SK-N-SH (cell line): Measurements from ENCODE around the gene TMEM138. TPM values are rescaled to one million over a fixed set of nuclear protein-coding genes. Genes with fewer than 3 reads are reported as not detected.

ENCODE experiments used
- CTCF ChIA-PET: fragments of 300-600, 350-600 bp; formaldehyde crosslinking; extraction: SDS; loops from one replicate; lab custom pipeline; 2021; lab: Yijun Ruan, JAX
- POLR2A ChIA-PET: fragments of 350-600 bp; sonication (Branson Sonifier 250); formaldehyde crosslinking; extraction: SDS; loops from one replicate; lab custom pipeline; 2020; ENCODE audit warnings: antibody characterized with exemption, inconsistent platforms; lab: Yijun Ruan, JAX
- DNase-seq: peaks from one replicate; pipeline ENCODE4 v3.0.0; 2012
- H2AFZ ChIP-seq: fragments of 200-600 bp; sonication (generic); 2 replicates; pipeline ENCODE4 v1.8.1; 2016; ENCODE audit warnings: antibody characterized with exemption, mild to moderate bottlenecking, low read depth
- H3F3A ChIP-seq: fragments of 200-600 bp; sonication (generic); replicated peaks from 2 replicates; pipeline ENCODE3; 2016; ENCODE audit warnings: antibody characterized with exemption, mild to moderate bottlenecking; ENCODE audit not compliant: insufficient read depth
- H3K27ac ChIP-seq, 2 experiments: fragments of 200-500 bp in 1 of 2; fragments of 200-600 bp in 1 of 2; sonication (Bioruptor generic) in 1 of 2; sonication (generic), shearing (Covaris generic) in 1 of 2; 2 replicates each; pipeline versions ENCODE4 v1.5.1 to v1.6.1; 2014 to 2016; ENCODE audit warnings: low read depth in 2 of 2, inconsistent platforms in 1 of 2, low read length in 1 of 2, mild to moderate bottlenecking in 1 of 2, mixed read lengths in 1 of 2
- H3K27me3 ChIP-seq: fragments of 200-600 bp; sonication (generic), shearing (Covaris generic); 2 replicates; pipeline ENCODE4 v1.6.1; 2016; ENCODE audit warnings: mixed run types; ENCODE audit not compliant: insufficient read depth
- H3K36me3 ChIP-seq, 2 experiments: fragments of 200-500 bp in 1 of 2; fragments of 200-600 bp in 1 of 2; sonication (Bioruptor generic) in 1 of 2; sonication (generic) in 1 of 2; replicated peaks in 1 of 2; 2 replicates each; pipeline versions ENCODE3 to v1.5.1; 2014 to 2016; ENCODE audit warnings: low read length in 1 of 2, mild to moderate bottlenecking in 1 of 2; ENCODE audit not compliant: insufficient read depth in 2 of 2, control insufficient read depth in 1 of 2
- H3K4me1 ChIP-seq, 2 experiments: fragments of 200-500 bp in 1 of 2; fragments of 200-600 bp in 1 of 2; sonication (Bioruptor generic) in 1 of 2; sonication (generic), shearing (Covaris generic) in 1 of 2; 2 replicates each; pipeline versions ENCODE4 v1.5.1 to v1.6.1; 2014 to 2016; ENCODE audit warnings: low read depth in 1 of 2, low read length in 1 of 2, mixed run types in 1 of 2; ENCODE audit not compliant: insufficient read depth in 2 of 2, control insufficient read depth in 1 of 2
- H3K4me2 ChIP-seq: fragments of 200-600 bp; sonication (generic), shearing (Covaris generic); 2 replicates; pipeline ENCODE4 v1.6.1; 2017; ENCODE audit warnings: mixed run types
- H3K4me3 ChIP-seq, 2 experiments: fragments of 200-500 bp in 1 of 2; fragments of 200-600 bp in 1 of 2; sonication (Bioruptor generic) in 1 of 2; sonication (generic), shearing (Covaris generic) in 1 of 2; 2 replicates each; pipeline versions ENCODE4 v1.5.1 to v1.8.1; 2014 to 2016; ENCODE audit warnings: low read depth in 2 of 2, inconsistent platforms in 1 of 2, low read length in 1 of 2, mild to moderate bottlenecking in 1 of 2, mixed read lengths in 1 of 2, moderate library complexity in 1 of 2
- H3K79me2 ChIP-seq: fragments of 200-600 bp; sonication (generic); 2 replicates; pipeline ENCODE4 v1.8.1; 2017; ENCODE audit warnings: mild to moderate bottlenecking; ENCODE audit not compliant: insufficient read depth
- H3K9ac ChIP-seq: fragments of 200-600 bp; sonication (generic); 2 replicates; pipeline ENCODE4 v1.6.1; 2017; ENCODE audit warnings: mixed run types
- H3K9me2 ChIP-seq: fragments of 200-600 bp; sonication (generic); 2 replicates; pipeline ENCODE4 v1.6.1; 2017; ENCODE audit warnings: mixed run types
- H3K9me3 ChIP-seq: fragments of 200-600 bp; sonication (generic); 2 replicates; pipeline ENCODE4 v1.6.1; 2017; ENCODE audit warnings: mixed run types, mild to moderate bottlenecking, moderate library complexity
- H4K20me1 ChIP-seq: fragments of 200-600 bp; sonication (generic); 2 replicates; pipeline ENCODE4 v1.6.1; 2017; ENCODE audit warnings: mild to moderate bottlenecking, mixed run types; ENCODE audit not compliant: insufficient read depth
- ELF1 ChIP-seq: IDR thresholded peaks from 2 replicates; pipeline ENCODE4 v1.4.0; 2012
- EP300 ChIP-seq, 2 experiments: IDR thresholded peaks; 2 replicates each; pipeline versions ENCODE4 v1.4.0 to v1.6.1; 2012; ENCODE audit warnings: borderline replicate concordance in 1 of 2, low read depth in 1 of 2, low read length in 1 of 2
- EZH2phosphoT487 ChIP-seq: fragments of 200-600 bp; sonication (generic); IDR thresholded peaks from 2 replicates; pipeline ENCODE4 v1.6.1; 2017; ENCODE audit warnings: low read depth, mixed run types, mild to moderate bottlenecking, antibody characterized with exemption, moderate library complexity, borderline replicate concordance
- FOXM1 ChIP-seq: IDR thresholded peaks from 2 replicates; pipeline ENCODE4 v1.4.0; 2012; ENCODE audit warnings: low read depth, mild to moderate bottlenecking
- MEF2A ChIP-seq: IDR thresholded peaks from 2 replicates; pipeline ENCODE4 v1.4.0; 2012; ENCODE audit warnings: low read depth, borderline replicate concordance
- NFIC ChIP-seq: IDR thresholded peaks from 2 replicates; pipeline ENCODE4 v1.4.0; 2012; ENCODE audit warnings: borderline replicate concordance
- POLR2AphosphoS5 ChIP-seq: IDR thresholded peaks from 2 replicates; pipeline ENCODE4 v1.6.1; 2012; ENCODE audit warnings: low read depth, low read length
- RCOR1 ChIP-seq: fragments of 150-350 bp; IDR thresholded peaks from 2 replicates; pipeline ENCODE4 v1.6.1; 2017; ENCODE audit warnings: antibody characterized with exemption, low read length
- RFX5 ChIP-seq: IDR thresholded peaks from 2 replicates; pipeline ENCODE4 v1.6.1; 2012; ENCODE audit warnings: mild to moderate bottlenecking, improper control_type of control experiment, low read length
- RXRA ChIP-seq: IDR thresholded peaks from 2 replicates; pipeline ENCODE4 v1.4.0; 2012; ENCODE audit warnings: low read depth, mild to moderate bottlenecking, borderline replicate concordance
- TAF1 ChIP-seq: IDR thresholded peaks from 2 replicates; pipeline ENCODE4 v1.6.1; 2012; ENCODE audit warnings: low read depth, mild to moderate bottlenecking, low read length, moderate library complexity, borderline replicate concordance
- TCF12 ChIP-seq: IDR thresholded peaks from 2 replicates; pipeline ENCODE4 v1.4.0; 2012
- TEAD4 ChIP-seq: IDR thresholded peaks from 2 replicates; pipeline ENCODE4 v1.4.0; 2012; ENCODE audit warnings: mild to moderate bottlenecking, borderline replicate concordance; ENCODE audit not compliant: insufficient read depth
- YY1 ChIP-seq: IDR thresholded peaks from 2 replicates; pipeline ENCODE4 v1.4.0; 2012; ENCODE audit warnings: low read depth, mild to moderate bottlenecking
- WGBS: methylation state at CpG from one replicate; pipeline ENCODE4 v1.1.6; 2017; ENCODE audit warnings: low lambda C conversion rate; 5-methylcytosine and 5-hydroxymethylcytosine counted together
- polyA plus RNA-seq, 3 experiments: library from polyadenylated mRNA; depleted of rRNA; stranded (reverse); fragments of >200 nt; gene quantifications; 2 replicates each; pipeline ENCODE4 v1.2.3, GENCODE V29; 2012
- TF ChIP-seq, protein P1 (sequence below): IDR thresholded peaks from 2 replicates; pipeline ENCODE4 v1.4.0; 2012; ENCODE audit warnings: low read depth
- TF ChIP-seq, protein P2 (sequence below): IDR thresholded peaks from 2 replicates; pipeline ENCODE4 v1.6.1; 2012; ENCODE audit warnings: mild to moderate bottlenecking, low read depth, low read length, moderate library complexity
- TF ChIP-seq, protein P3 (sequence below): IDR thresholded peaks from 2 replicates; pipeline ENCODE4 v1.4.0; 2012; ENCODE audit warnings: low read depth, borderline replicate concordance
- TF ChIP-seq, protein P4 (sequence below): fragments of 150-350 bp; IDR thresholded peaks from 2 replicates; pipeline ENCODE4 v1.6.1; 2016; ENCODE audit warnings: mild to moderate bottlenecking, low read depth, low read length
- TF ChIP-seq, protein P5 (sequence below): fragments of 150-350 bp; IDR thresholded peaks from 2 replicates; pipeline ENCODE4 v1.6.1; 2017; ENCODE audit warnings: antibody characterized with exemption, low read length, low read depth, borderline replicate concordance

The TMEM138 gene
- polyA plus RNA-seq, 1 of the 3 experiments (the other 2 are of a cell fraction): 82.2 TPM

DNA sequence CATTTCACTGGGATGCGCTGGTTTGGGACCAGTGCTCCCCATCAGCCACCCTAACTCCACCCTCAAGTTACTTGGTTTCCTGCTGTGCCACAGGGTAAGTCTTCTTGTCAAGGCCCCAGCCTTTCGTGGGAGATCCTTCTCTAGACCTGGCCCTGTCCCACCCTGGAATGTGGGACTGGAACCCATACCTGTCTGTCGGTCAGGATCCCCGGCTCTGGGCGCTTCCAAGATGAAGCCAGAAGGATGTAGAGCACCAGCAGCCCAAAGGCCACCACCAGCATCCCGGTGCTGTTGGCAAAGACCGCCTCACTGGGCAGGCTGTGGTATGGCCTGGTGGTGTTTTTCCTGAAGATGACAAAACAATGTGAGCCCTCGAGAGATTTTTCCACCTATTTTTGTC is 11.4 kb upstream of the TMEM138 start:
- Histone ChIP-seq H3K36me3 (peaks cover 2 to 43% of the 10 kb centered on the region in 2 experiments), H3F3A (no peaks in the 10 kb centered on the region), H4K20me1 (no peaks in the 10 kb centered on the region), H3K27me3 (no peaks in the 10 kb centered on the region), H3K4me2 (no peak overlapping the region), H3K4me1 (peaks cover 0 to 14% of the 10 kb centered on the region in 2 experiments; a peak in 1 of 4 replicates), H3K9ac (no peak overlapping the region), H3K9me3 (no peaks in the 10 kb centered on the region), H3K27ac (no peak overlapping the region; a peak in 1 of 4 replicates), H3K9me2 (no peaks in the 10 kb centered on the region), H3K79me2 (no peaks in the 10 kb centered on the region), H2AFZ (no peak overlapping the region), H3K4me3 (no peak overlapping the region)
- POLR2A ChIA-PET: no interaction called here
- DNase-seq: no peak
- CTCF ChIA-PET: interaction anchor here (1.3 kb wide), 1 partner anchor 35 kb away, joined by 8 read pairs; no protein-coding TSS in a partner anchor
- TF ChIP-seq EP300 (IDR thresholded peaks at IDR 0.05; ENCODE audit: borderline replicate concordance in 1 of 2, low read depth in 1 of 2, low read length in 1 of 2) (no peak), POLR2AphosphoS5 (no peak), TEAD4 (no peak), YY1 (no peak), RXRA (no peak), NFIC (no peak)
- TF ChIP-seq, protein P1, sequence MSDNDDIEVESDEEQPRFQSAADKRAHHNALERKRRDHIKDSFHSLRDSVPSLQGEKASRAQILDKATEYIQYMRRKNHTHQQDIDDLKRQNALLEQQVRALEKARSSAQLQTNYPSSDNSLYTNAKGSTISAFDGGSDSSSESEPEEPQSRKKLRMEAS: no peak
- WGBS: 93% methylated on average over 6 of the region's 8 CpGs

DNA sequence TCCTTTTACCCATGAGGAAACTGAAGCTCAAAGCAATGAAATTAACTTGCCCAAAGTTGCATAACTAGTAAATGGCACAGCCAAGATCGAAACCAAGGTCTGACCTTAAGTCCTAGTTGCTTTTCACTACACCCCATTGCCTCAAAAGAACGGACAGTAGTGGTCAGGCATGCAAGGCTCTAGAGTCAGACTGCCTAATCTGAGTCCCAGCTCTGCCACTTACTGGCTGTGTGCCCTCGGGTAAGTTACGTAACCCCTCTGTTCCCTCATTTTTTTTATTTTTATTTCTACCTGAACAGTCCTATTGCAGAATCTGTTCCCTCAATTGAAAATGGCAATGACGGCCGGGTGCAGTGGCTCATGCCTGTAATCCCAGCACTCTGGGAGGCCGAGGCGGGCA is 10.1 kb upstream of the TMEM138 start:
- no peak overlapping the region for H3K9ac ChIP-seq
- 83% methylated on average over 8 of the region's 8 CpGs for WGBS
- CTCF ChIA-PET: interaction anchor here (0.7 to 1.9 kb wide), 3 partner anchors 10 to 33 kb away, joined by 3 to 8 read pairs (median 6); partner anchors contain the start of genes CYB561A3 and TMEM138
- H3K27ac ChIP-seq: no peak overlapping the region
- no peak for DNase-seq
- no peaks in the 10 kb centered on the region for H3K9me3 ChIP-seq
- H3K4me2 ChIP-seq: no peak overlapping the region
- H3K4me3 ChIP-seq: no peak overlapping the region
- peaks cover 0 to 3% of the 10 kb centered on the region in 2 experiments; a peak in 1 of 4 replicates for H3K4me1 ChIP-seq
- no peaks in the 10 kb centered on the region for H4K20me1 ChIP-seq
- no peaks in the 10 kb centered on the region for H3K79me2 ChIP-seq
- no peaks in the 10 kb centered on the region for H3F3A ChIP-seq
- H3K27me3 ChIP-seq: no peaks in the 10 kb centered on the region
- H3K36me3 ChIP-seq: peaks cover 5 to 36% of the 10 kb centered on the region in 2 experiments
- H3K9me2 ChIP-seq: no peaks in the 10 kb centered on the region
- H2AFZ ChIP-seq: no peak overlapping the region
- POLR2A ChIA-PET: interaction anchor here (0.6 to 1.2 kb wide), 2 partner anchors 19 to 170 kb away, joined by 3 to 4 read pairs; no protein-coding TSS in a partner anchor
- TF ChIP-seq, protein P2, sequence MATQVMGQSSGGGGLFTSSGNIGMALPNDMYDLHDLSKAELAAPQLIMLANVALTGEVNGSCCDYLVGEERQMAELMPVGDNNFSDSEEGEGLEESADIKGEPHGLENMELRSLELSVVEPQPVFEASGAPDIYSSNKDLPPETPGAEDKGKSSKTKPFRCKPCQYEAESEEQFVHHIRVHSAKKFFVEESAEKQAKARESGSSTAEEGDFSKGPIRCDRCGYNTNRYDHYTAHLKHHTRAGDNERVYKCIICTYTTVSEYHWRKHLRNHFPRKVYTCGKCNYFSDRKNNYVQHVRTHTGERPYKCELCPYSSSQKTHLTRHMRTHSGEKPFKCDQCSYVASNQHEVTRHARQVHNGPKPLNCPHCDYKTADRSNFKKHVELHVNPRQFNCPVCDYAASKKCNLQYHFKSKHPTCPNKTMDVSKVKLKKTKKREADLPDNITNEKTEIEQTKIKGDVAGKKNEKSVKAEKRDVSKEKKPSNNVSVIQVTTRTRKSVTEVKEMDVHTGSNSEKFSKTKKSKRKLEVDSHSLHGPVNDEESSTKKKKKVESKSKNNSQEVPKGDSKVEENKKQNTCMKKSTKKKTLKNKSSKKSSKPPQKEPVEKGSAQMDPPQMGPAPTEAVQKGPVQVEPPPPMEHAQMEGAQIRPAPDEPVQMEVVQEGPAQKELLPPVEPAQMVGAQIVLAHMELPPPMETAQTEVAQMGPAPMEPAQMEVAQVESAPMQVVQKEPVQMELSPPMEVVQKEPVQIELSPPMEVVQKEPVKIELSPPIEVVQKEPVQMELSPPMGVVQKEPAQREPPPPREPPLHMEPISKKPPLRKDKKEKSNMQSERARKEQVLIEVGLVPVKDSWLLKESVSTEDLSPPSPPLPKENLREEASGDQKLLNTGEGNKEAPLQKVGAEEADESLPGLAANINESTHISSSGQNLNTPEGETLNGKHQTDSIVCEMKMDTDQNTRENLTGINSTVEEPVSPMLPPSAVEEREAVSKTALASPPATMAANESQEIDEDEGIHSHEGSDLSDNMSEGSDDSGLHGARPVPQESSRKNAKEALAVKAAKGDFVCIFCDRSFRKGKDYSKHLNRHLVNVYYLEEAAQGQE: no peak
- TF ChIP-seq RFX5 (no peak), TCF12 (no peak), EZH2phosphoT487 (no peak), ELF1 (no peak), FOXM1 (no peak), TEAD4 (no peak), TAF1 (no peak), MEF2A (no peak), RCOR1 (no peak), EP300 (IDR thresholded peaks at IDR 0.05; ENCODE audit: borderline replicate concordance in 1 of 2, low read depth in 1 of 2, low read length in 1 of 2) (no peak), POLR2AphosphoS5 (no peak), NFIC (no peak)
- TF ChIP-seq, protein P3, sequence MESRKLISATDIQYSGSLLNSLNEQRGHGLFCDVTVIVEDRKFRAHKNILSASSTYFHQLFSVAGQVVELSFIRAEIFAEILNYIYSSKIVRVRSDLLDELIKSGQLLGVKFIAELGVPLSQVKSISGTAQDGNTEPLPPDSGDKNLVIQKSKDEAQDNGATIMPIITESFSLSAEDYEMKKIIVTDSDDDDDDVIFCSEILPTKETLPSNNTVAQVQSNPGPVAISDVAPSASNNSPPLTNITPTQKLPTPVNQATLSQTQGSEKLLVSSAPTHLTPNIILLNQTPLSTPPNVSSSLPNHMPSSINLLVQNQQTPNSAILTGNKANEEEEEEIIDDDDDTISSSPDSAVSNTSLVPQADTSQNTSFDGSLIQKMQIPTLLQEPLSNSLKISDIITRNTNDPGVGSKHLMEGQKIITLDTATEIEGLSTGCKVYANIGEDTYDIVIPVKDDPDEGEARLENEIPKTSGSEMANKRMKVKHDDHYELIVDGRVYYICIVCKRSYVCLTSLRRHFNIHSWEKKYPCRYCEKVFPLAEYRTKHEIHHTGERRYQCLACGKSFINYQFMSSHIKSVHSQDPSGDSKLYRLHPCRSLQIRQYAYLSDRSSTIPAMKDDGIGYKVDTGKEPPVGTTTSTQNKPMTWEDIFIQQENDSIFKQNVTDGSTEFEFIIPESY: no peak
- TF ChIP-seq, protein P4, sequence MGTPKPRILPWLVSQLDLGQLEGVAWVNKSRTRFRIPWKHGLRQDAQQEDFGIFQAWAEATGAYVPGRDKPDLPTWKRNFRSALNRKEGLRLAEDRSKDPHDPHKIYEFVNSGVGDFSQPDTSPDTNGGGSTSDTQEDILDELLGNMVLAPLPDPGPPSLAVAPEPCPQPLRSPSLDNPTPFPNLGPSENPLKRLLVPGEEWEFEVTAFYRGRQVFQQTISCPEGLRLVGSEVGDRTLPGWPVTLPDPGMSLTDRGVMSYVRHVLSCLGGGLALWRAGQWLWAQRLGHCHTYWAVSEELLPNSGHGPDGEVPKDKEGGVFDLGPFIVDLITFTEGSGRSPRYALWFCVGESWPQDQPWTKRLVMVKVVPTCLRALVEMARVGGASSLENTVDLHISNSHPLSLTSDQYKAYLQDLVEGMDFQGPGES: no peak
- TF ChIP-seq, protein P5, sequence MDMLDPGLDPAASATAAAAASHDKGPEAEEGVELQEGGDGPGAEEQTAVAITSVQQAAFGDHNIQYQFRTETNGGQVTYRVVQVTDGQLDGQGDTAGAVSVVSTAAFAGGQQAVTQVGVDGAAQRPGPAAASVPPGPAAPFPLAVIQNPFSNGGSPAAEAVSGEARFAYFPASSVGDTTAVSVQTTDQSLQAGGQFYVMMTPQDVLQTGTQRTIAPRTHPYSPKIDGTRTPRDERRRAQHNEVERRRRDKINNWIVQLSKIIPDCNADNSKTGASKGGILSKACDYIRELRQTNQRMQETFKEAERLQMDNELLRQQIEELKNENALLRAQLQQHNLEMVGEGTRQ: no peak
